ENCODE results near the gene EMP3.
A peak's percentile ranks its signal among the peaks of the same experiment; 100 is the strongest.
"Not testable (repeated sequence)": the region's sequence is repeated elsewhere in the genome, so short reads cannot be mapped to it uniquely, and the experiment has no call there.

Gene EMP3

DNA sequence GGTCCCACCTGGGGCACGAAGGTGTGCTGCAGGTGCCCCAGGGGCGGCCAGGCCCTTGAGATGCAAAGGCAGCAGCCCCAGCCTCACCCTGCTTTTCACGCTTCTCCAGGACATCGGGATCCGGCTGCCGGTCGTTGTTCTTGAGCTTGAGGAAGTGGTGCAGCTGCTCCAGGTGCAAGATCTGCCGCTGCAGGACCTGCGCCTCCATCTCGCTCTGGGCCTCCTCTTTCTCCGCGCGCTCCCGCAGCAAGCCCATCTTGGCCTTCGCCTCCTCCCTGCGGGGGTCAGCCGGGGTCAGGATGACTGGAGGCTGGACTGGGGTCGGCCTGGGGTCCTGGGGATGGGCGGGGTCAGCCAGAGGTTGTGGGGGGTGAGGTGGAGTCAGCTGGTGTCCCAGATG lies 21.5 kb upstream of the EMP3 start:
- TF ChIP-seq, protein P1, sequence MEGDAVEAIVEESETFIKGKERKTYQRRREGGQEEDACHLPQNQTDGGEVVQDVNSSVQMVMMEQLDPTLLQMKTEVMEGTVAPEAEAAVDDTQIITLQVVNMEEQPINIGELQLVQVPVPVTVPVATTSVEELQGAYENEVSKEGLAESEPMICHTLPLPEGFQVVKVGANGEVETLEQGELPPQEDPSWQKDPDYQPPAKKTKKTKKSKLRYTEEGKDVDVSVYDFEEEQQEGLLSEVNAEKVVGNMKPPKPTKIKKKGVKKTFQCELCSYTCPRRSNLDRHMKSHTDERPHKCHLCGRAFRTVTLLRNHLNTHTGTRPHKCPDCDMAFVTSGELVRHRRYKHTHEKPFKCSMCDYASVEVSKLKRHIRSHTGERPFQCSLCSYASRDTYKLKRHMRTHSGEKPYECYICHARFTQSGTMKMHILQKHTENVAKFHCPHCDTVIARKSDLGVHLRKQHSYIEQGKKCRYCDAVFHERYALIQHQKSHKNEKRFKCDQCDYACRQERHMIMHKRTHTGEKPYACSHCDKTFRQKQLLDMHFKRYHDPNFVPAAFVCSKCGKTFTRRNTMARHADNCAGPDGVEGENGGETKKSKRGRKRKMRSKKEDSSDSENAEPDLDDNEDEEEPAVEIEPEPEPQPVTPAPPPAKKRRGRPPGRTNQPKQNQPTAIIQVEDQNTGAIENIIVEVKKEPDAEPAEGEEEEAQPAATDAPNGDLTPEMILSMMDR (IDR thresholded peaks at IDR 0.05; ENCODE audit: low read depth, low read length), result no peak
- no peak for DNase-seq (ENCODE audit: extremely low read depth, low read depth)

DNA sequence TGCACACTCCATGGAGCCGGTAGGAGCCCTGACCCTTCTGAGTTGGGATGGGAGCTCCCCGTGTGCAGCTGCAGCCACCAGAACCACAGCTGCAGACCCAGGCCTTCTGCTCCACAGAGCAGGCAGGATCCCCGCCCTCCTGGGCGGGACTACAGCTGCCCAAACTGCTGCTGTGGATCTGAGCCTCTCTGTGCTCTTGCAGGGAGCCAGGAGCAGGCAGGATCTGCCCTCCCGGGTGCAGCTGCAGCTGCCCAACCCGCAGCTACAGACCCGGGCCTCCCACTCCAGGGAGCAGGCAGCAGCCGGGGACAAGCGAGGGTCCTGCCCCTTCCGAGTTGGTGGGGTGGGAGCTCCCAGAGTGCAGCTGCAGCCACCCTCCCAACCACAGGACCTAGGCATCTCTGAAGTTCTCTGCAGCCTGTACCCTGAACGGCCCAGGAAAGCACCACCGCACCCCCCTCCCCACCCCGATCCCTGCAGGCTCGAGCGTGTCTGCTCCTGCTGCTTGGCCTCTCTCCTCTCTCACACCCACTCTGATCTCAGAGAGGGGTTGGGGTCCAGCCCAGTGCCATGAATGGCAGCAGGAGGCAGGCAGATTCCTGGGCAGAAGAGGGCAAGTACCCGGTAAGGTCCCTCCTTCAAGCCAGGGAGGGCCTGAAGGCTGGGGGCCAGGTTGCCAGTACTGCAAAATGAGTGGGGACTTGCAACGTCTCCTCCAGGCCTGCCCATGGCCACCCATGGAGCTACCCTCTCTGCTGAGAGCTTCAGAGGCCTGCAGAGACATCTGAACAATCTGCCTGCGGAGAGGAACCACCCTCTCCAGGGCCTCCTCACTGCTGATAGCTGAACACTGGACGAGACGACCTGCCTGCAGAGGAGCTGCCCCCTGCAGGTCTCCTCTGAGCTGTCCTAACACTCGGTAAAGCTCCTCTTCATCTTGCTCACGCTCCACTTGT lies 16.4 kb upstream of the EMP3 start:
- no peak for DNase-seq (ENCODE audit: extremely low read depth, low read depth)
- TF ChIP-seq, protein P1 (IDR thresholded peaks at IDR 0.05; ENCODE audit: low read depth, low read length), result peak; percentile 6

DNA sequence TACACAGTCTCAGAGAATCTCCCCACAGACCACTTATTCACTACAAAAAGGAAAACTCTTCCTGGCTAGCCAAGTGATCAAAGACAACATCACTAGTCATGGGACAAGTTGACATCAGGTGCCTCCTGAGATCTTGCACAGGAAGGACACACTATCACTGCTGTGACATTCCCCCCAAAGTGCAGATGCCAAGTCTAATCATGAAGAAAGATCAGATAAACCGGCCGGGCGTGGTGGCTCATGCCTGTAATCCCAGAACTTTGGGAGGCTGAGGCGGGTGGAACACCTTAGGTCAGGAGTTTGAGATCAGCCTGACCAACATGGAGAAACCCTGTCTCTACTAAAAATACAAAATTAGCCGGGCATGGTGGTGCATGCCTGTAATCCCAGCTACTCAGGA lies 15.6 kb upstream of the EMP3 start:
- DNase-seq (ENCODE audit: extremely low read depth, low read depth), result not testable (repeated sequence)

DNA sequence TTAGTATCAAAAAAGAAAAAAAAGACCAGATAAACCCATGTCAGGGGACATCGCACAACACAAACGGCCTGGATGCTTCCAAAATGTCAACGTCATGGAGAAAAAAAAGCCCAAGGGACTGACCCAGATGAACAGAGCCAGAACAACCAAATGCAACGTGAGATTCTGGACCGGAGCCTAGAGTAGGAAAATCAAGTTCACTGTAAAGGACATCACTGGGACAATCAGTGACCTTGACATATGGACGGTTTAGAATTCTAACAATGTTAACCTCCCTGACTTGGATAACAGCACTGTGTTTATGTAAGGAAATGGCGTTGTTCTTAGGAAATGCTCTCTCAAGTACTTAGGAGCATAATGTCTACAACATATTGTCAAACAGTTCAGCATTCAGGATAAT lies 15.1 kb upstream of the EMP3 start:
- no peak for DNase-seq (ENCODE audit: extremely low read depth, low read depth)
- TF ChIP-seq, protein P1 (IDR thresholded peaks at IDR 0.05; ENCODE audit: low read depth, low read length), result no peak

DNA sequence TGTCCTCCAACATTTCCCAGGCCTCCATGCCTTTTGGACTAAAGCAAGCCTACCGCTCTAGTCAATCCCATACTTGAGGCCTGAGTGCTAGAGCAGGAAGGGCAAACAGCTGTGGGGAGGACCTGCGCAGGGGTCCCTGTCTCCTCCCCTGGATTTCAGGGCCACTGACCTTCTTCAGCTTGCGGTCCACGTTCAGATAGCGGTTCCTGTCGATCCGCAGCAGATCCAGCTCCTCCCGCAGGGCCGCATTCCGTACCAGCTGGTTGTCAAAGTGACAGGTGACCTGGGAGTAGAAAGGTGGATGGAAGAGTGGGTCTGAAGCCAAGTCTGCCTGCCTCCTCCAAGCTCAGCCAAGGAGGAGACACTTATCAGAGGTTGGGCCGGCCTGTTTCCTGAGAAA lies 14.0 kb upstream of the EMP3 start:
- no peak for DNase-seq (ENCODE audit: extremely low read depth, low read depth)
- TF ChIP-seq, protein P1 (IDR thresholded peaks at IDR 0.05; ENCODE audit: low read depth, low read length), result no peak

DNA sequence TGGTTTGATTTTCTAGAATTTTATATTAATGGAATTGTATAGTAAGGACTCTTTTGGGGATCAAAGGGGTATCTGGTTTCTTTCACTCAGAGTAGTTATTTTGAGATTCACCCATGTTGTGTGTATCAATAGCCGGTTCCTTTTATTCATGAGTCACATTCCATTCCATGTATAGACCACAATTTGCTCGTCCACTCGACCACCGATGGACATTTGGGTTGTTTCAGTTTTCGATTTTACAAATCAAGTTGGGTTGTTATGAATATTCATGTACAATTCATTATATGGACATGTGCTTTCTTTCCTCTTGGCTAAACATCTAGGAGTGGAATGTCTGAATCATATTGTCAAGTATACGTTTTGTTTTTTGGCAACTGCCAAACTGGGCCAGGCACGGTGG lies 9.6 kb upstream of the EMP3 start:
- no peak for DNase-seq (ENCODE audit: extremely low read depth, low read depth)
- TF ChIP-seq, protein P1 (IDR thresholded peaks at IDR 0.05; ENCODE audit: low read depth, low read length), result no peak

DNA sequence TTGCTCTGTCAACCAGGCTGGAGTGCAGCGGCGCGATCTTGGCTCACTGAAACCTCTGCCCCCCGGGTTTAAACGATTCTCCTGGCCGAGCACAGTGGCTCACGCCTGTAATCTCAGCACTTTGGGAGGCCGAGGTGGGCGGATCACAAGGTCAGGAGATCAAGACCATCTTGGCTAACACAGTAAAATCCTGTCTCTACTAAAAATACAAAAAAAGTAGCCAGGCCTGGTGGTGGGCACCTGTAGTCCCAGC lies 7.7 kb upstream of the EMP3 start:
- not testable (repeated sequence) for DNase-seq (ENCODE audit: extremely low read depth, low read depth)

DNA sequence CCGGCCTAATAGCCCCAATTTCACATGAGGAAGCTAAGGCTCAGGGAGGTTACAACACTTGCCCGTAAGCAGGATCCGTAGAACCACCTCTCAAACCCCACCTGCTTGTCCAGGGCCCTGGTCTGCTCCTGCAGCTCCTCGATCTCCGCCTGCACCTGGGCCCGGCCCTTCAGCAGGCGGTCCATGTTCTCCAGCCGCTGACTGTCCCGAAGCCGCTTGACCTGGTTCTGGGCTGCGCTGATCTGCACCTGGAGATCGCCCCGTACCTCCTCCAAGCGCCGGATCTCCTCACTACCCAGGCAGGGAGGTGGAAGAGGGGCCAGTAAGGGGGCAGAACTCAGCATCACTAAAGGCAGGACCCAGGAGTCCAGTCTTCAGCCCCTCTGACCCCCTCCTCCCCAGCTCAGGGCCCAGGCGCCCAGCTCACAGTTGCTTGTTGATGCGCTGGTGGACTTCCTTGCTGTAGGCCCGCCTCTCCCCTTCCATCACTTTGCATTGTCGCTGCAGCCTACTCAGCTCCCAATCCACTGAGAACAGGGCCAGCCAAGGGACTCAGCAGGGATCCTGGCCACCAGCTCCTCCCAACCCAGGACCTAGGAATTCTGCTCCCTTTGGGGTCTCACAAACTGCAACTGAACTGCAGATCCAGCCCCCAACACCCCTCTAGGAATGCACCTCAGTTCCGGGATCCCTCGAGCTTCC lies 6.9 kb upstream of the EMP3 start:
- TF ChIP-seq, protein P1 (IDR thresholded peaks at IDR 0.05; ENCODE audit: low read depth, low read length), result no peak
- no peak for DNase-seq (ENCODE audit: extremely low read depth, low read depth)

Data from AG09319 (cell line).